Measurements from ENCODE around the gene FOXF1. TPM values are rescaled to one million over a fixed set of nuclear protein-coding genes. Genes with fewer than 3 reads are reported as not detected.

Gene FOXF1
- polyA plus RNA-seq, 6 donors from 2014 or later, result not detected

GRCh38 chr16:86517033-86517432, 6.7 kb downstream of the FOXF1 start:
- Mint-ChIP-seq H3K4me3 (peak overlapping the region in 1 of 8 donors; percentile 49), H3K36me3 (no peaks in the 10 kb centered on the region), H3K27ac (peak overlapping the region in 3 of 6 donors; percentile 53 to 83 (median 80)), H3K9me3 (no peaks in the 10 kb centered on the region), H3K27me3 (peaks cover 71 to 93% (median 77%) of the 10 kb centered on the region in 3 donors), H3K4me1 (peaks cover 15 to 21% (median 16%) of the 10 kb centered on the region in 3 donors)
- ATAC-seq (ENCODE audit: low read depth in 2 of 2), result no peak
- DNase-seq, result no peak

- Mint-ChIP-seq H3K4me3 (peak overlapping the region in 1 of 8 donors; percentile 28), H3K9me3 (no peaks in the 10 kb centered on the region), H3K27ac (no peak overlapping the region), H3K4me1 (peaks cover 14 to 21% (median 16%) of the 10 kb centered on the region in 3 donors), H3K27me3 (peaks cover 72 to 91% (median 75%) of the 10 kb centered on the region in 3 donors), H3K36me3 (no peaks in the 10 kb centered on the region)
- ATAC-seq (ENCODE audit: low read depth in 2 of 2), result peak in 1 of 2 donors; percentile 38
- DNase-seq, result no peak
Measured at GRCh38 chr16:86517652-86518258, 7.4 kb downstream of the FOXF1 start.

GRCh38 chr16:86519007-86519648, 8.8 kb downstream of the FOXF1 start:
- no peak for DNase-seq
- peak overlapping the region in 1 of 6 donors; percentile 26 for H3K27ac Mint-ChIP-seq
- no peaks in the 10 kb centered on the region for H3K9me3 Mint-ChIP-seq
- H3K4me3 Mint-ChIP-seq, result no peak overlapping the region
- H3K36me3 Mint-ChIP-seq, result no peaks in the 10 kb centered on the region
- peaks cover 62 to 86% (median 66%) of the 10 kb centered on the region in 3 donors for H3K27me3 Mint-ChIP-seq
- H3K4me1 Mint-ChIP-seq, result peaks cover 11 to 16% (median 11%) of the 10 kb centered on the region in 3 donors
- no peak for ATAC-seq (ENCODE audit: low read depth in 2 of 2)

GRCh38 chr16:86519649-86520316, 9.5 kb downstream of the FOXF1 start:
- peaks cover 56 to 82% (median 61%) of the 10 kb centered on the region in 3 donors for H3K27me3 Mint-ChIP-seq

GRCh38 chr16:86520317-86521210, 10.2 kb downstream of the FOXF1 start:
- Mint-ChIP-seq H3K27ac (no peak overlapping the region), H3K9me3 (no peaks in the 10 kb centered on the region), H3K4me1 (peaks cover 7 to 16% (median 11%) of the 10 kb centered on the region in 3 donors), H3K27me3 (peaks cover 51 to 76% (median 54%) of the 10 kb centered on the region in 3 donors), H3K36me3 (no peaks in the 10 kb centered on the region), H3K4me3 (no peak overlapping the region)
- DNase-seq (no peak), ATAC-seq (ENCODE audit: low read depth in 2 of 2) (no peak)

More at GRCh38 chr16:86519649-86520316, 9.5 kb downstream of the FOXF1 start:
- Mint-ChIP-seq H3K9me3 (no peaks in the 10 kb centered on the region), H3K4me1 (peaks cover 9 to 16% (median 11%) of the 10 kb centered on the region in 3 donors), H3K27ac (peak overlapping the region in 1 of 6 donors; percentile 26), H3K4me3 (no peak overlapping the region), H3K36me3 (no peaks in the 10 kb centered on the region)
- DNase-seq, result peak; percentile 50
- ATAC-seq (ENCODE audit: low read depth in 2 of 2), result peak; percentile 49 to 51

- Mint-ChIP-seq H3K9me3 (no peaks in the 10 kb centered on the region), H3K4me1 (peaks cover 7 to 16% (median 11%) of the 10 kb centered on the region in 3 donors), H3K4me3 (no peak overlapping the region), H3K36me3 (no peaks in the 10 kb centered on the region), H3K27me3 (peaks cover 47 to 66% (median 53%) of the 10 kb centered on the region in 3 donors), H3K27ac (peak overlapping the region in 1 of 6 donors; percentile 51)
- ATAC-seq (ENCODE audit: low read depth in 2 of 2), result no peak
- no peak for DNase-seq
Measured at GRCh38 chr16:86521236-86522197, 11.2 kb downstream of the FOXF1 start.

GRCh38 chr16:86522634-86523033, 12.3 kb downstream of the FOXF1 start:
- DNase-seq (no peak), ATAC-seq (ENCODE audit: low read depth in 2 of 2) (no peak)
- Mint-ChIP-seq H3K9me3 (no peaks in the 10 kb centered on the region), H3K4me3 (no peak overlapping the region), H3K4me1 (peaks cover 7 to 11% (median 11%) of the 10 kb centered on the region in 3 donors), H3K27me3 (peaks cover 37 to 55% (median 42%) of the 10 kb centered on the region in 3 donors), H3K27ac (no peak overlapping the region), H3K36me3 (peaks cover 0 to 4% of the 10 kb centered on the region in 2 donors)

- no peak overlapping the region for H3K27ac Mint-ChIP-seq
Measured at GRCh38 chr16:86523166-86523740, 12.9 kb downstream of the FOXF1 start.

GRCh38 chr16:86524029-86524428, 13.7 kb downstream of the FOXF1 start:
- H3K4me1 Mint-ChIP-seq, result peaks cover 7 to 11% (median 10%) of the 10 kb centered on the region in 3 donors
- no peak overlapping the region for H3K27ac Mint-ChIP-seq
- DNase-seq (no peak), ATAC-seq (ENCODE audit: low read depth in 2 of 2) (no peak)
- peaks cover 0 to 7% of the 10 kb centered on the region in 2 donors for H3K36me3 Mint-ChIP-seq
- peaks cover 27 to 41% (median 28%) of the 10 kb centered on the region in 3 donors for H3K27me3 Mint-ChIP-seq
- H3K9me3 Mint-ChIP-seq, result no peaks in the 10 kb centered on the region
- no peak overlapping the region for H3K4me3 Mint-ChIP-seq

More at GRCh38 chr16:86523166-86523740, 12.9 kb downstream of the FOXF1 start:
- H3K9me3 Mint-ChIP-seq, result no peaks in the 10 kb centered on the region
- no peak overlapping the region for H3K4me3 Mint-ChIP-seq
- DNase-seq (no peak), ATAC-seq (ENCODE audit: low read depth in 2 of 2) (no peak)
- H3K36me3 Mint-ChIP-seq, result peaks cover 0 to 7% of the 10 kb centered on the region in 2 donors
- peaks cover 7 to 11% (median 11%) of the 10 kb centered on the region in 3 donors for H3K4me1 Mint-ChIP-seq
- H3K27me3 Mint-ChIP-seq, result peaks cover 35 to 49% (median 35%) of the 10 kb centered on the region in 3 donors

GRCh38 chr16:86525696-86526095, 15.4 kb downstream of the FOXF1 start:
- no peak overlapping the region for H3K4me3 Mint-ChIP-seq
- peak overlapping the region in 1 of 6 donors; percentile 64 for H3K27ac Mint-ChIP-seq
- H3K4me1 Mint-ChIP-seq, result no peaks in the 10 kb centered on the region
- no peak for ATAC-seq (ENCODE audit: low read depth in 2 of 2)
- H3K27me3 Mint-ChIP-seq, result peaks cover 18 to 29% (median 20%) of the 10 kb centered on the region in 3 donors
- DNase-seq, result no peak
- peaks cover 0 to 13% of the 10 kb centered on the region in 2 donors for H3K36me3 Mint-ChIP-seq
- H3K9me3 Mint-ChIP-seq, result no peaks in the 10 kb centered on the region

GRCh38 chr16:86527366-86527765, 17.0 kb downstream of the FOXF1 start:
- H3K4me3 Mint-ChIP-seq, result no peak overlapping the region
- peaks cover 0 to 13% of the 10 kb centered on the region in 2 donors for H3K36me3 Mint-ChIP-seq
- H3K27me3 Mint-ChIP-seq, result peaks cover 6 to 15% (median 7%) of the 10 kb centered on the region in 3 donors
- ATAC-seq (ENCODE audit: low read depth in 2 of 2), result no peak
- no peak overlapping the region for H3K27ac Mint-ChIP-seq
- no peak for DNase-seq
- H3K4me1 Mint-ChIP-seq, result no peaks in the 10 kb centered on the region
- no peaks in the 10 kb centered on the region for H3K9me3 Mint-ChIP-seq

All from naive B cell (primary cell).